Heart left ventricle (tissue), 16 donors: Measurements from ENCODE around the gene SUPT20H. TPM values are rescaled to one million over a fixed set of nuclear protein-coding genes. Genes with fewer than 3 reads are reported as not detected.

ENCODE experiments used
- ATAC-seq, 4 donors: fragments of 200-7000 bp; cut with Tn5 transposase; one replicate each; pipeline ENCODE4 v1.9.1; 2020 to 2022; ENCODE audit warnings: moderate library complexity in 4 of 4, mild to moderate bottlenecking in 3 of 4, moderate number of reproducible peaks in 1 of 4
- DNase-seq, 5 donors: peaks; one replicate each; pipeline ENCODE4 v3.0.0-alpha.2; 2020
- H3K27ac ChIP-seq, 12 donors: fragments of 200-600 bp; sonication (generic) in 4 of 12; one replicate each; pipeline versions ENCODE4 v1.5.0 to v1.8.0; 2016 to 2022; ENCODE audit warnings: mild to moderate bottlenecking in 2 of 12
- H3K27me3 ChIP-seq, 9 donors: fragments of 200-600 bp; sonication (generic) in 2 of 9; one replicate each; pipeline versions ENCODE4 v1.5.1 to v1.8.0; 2016 to 2022; ENCODE audit warnings: mild to moderate bottlenecking in 3 of 9
- H3K36me3 ChIP-seq, 9 donors: fragments of 200-600 bp; sonication (generic) in 2 of 9; one replicate each; pipeline versions ENCODE4 v1.5.0 to v1.8.0; 2018 to 2022; ENCODE audit warnings: mild to moderate bottlenecking in 2 of 9
- H3K4me1 ChIP-seq, 12 donors: fragments of 200-600 bp; sonication (generic) in 4 of 12; one replicate each; pipeline versions ENCODE4 v1.5.0 to v1.8.0; 2016 to 2022; ENCODE audit warnings: mild to moderate bottlenecking in 3 of 12
- H3K4me3 ChIP-seq, 12 donors: fragments of 200-600 bp; sonication (generic) in 4 of 12; one replicate each; pipeline versions ENCODE4 v1.5.0 to v1.8.0; 2017 to 2022; ENCODE audit warnings: mild to moderate bottlenecking in 9 of 12, moderate library complexity in 4 of 12
- H3K9me3 ChIP-seq, 12 donors: fragments of 200-600 bp; sonication (generic) in 4 of 12; one replicate each; pipeline versions ENCODE4 v1.5.0 to v1.8.0; 2016 to 2022; ENCODE audit warnings: mild to moderate bottlenecking in 1 of 12
- POLR2A ChIP-seq, 2 donors: fragments of 450-650 bp; IDR thresholded peaks; one replicate each; pipeline ENCODE4 v1.6.1; 2017; ENCODE audit warnings: antibody characterized with exemption in 2 of 2, mild to moderate bottlenecking in 2 of 2, moderate library complexity in 2 of 2
- WGBS, 4 donors: extraction: QIAGEN DNeasy Blood & Tissue Kit in 2 of 4; methylation state at CpG; one replicate each; pipeline versions ENCODE4 v1.1.5 to v1.1.7; 2013 to 2018; 5-methylcytosine and 5-hydroxymethylcytosine counted together
- intact Hi-C, 10 donors: fragments of 100-400 bp; cut with DNase I; formaldehyde crosslinking; loops; one replicate each; pipeline versions ENCODE4 v1.11.1 to v1.14.2; 2022
- polyA plus RNA-seq, 2 donors: library from polyadenylated mRNA; stranded (reverse); fragments of 200-250 nt; gene quantifications; one replicate each; pipeline ENCODE4 v1.2.3, GENCODE V29; 2013
- total RNA-seq, 9 donors: library from RNA; depleted of rRNA in 2 of 9; stranded (reverse); fragments of >200 nt in 2 of 9; fragmentation: NEBNext Ultra II Directional in 3 of 9; extraction: Animal tissue kit (Norgen Biotek cat#: 25700) in 3 of 9; gene quantifications; one replicate each; pipeline versions ENCODE4 v1.1.0 to v1.2.4, GENCODE V29; 2016 to 2023
- TF ChIP-seq, protein P1 (sequence below), 12 donors: fragments of 200-600 bp; sonication (generic) in 4 of 12; IDR thresholded peaks; one replicate each; pipeline versions ENCODE4 v1.5.0 to v1.8.0; 2018 to 2022; ENCODE audit warnings: antibody characterized with exemption in 12 of 12, mild to moderate bottlenecking in 5 of 12
- donor health status: ischemic (EF 13 %, LVEDD 7.1; RV severe dilation, severe dysfunction).
- donor health status: healthy with polysubstance abuse.
- donor health status: DM: no; HTN: yes; CAD: no.
- donor health status: DM: no; HTN: no; CAD: no.
- donor health status: ischemic (EF 25% LVEDD 6.9; RV normal size, moderate dysfunction).
- donor health status: ischemic (EF 25% LVEDD 5.7; RV mildly dilated, moderate dysfunction).
- donor health status: healthy.
- donor health status: DM: yes; HTN: yes; CAD: no.
- donor health status: ischemic (EF 35%, LVEDD 5.7; RV mildly dilated, moderate dysfunction).
- donor health status: nonischemic (EF 11% LVEDD 7.7; RV severe dilation, severe dysfunction).
- donor health status: DM: yes; HTN: yes; CAD: no.
- donor health status: PGD.
- donor health status: ischemic (EF 29% LVEDD 5.4; RV normal size, mild dysfunction).
- donor health status: nonischemic (EF 23%, LVEDD 6.1; RV moderate dilation, normal function).

The SUPT20H gene
- total and polyA plus RNA-seq, 11 donors, result 18.0 to 32.8 (median 25.6) TPM

DNA sequence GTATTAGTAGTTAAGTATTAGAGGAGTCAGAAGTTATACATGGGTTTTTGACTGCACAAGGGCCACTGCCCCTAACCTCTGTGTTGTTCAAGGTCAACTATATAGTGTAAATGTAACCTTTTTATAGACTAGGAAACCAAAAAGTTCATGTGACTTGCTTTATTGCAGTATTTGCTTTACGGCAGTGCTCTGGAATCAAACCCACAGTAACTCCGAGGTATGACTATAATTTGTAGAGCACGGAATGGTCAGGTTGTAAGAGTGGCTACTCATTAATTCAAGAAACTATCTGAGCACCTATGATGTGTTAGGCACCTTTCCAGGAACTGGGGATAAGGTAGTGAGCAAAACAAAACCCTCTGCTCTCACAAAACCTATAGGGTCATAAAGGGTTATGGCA is 22.2 kb downstream of the SUPT20H start:
- DNase-seq (no peak), ATAC-seq (no peak)
- H3K27ac ChIP-seq, result no peak overlapping the region
- H3K36me3 ChIP-seq, result peaks cover 0 to 100% (median 99%) of the 10 kb centered on the region in 9 donors
- 97 to 100% (median 99%) methylated on average over 3 of the region's 3 CpGs for WGBS, 4 donors
- H3K27me3 ChIP-seq, result no peaks in the 10 kb centered on the region
- H3K4me1 ChIP-seq, result no peaks in the 10 kb centered on the region
- H3K9me3 ChIP-seq, result no peaks in the 10 kb centered on the region
- intact Hi-C loops, result loop anchor here in 1 of 10 donors (1.0 kb wide), 1 partner anchor 22 kb away; no protein-coding TSS in a partner anchor
- no peak overlapping the region for H3K4me3 ChIP-seq
- TF ChIP-seq POLR2A (IDR thresholded peaks at IDR 0.05), result no peak
- TF ChIP-seq, protein P1, sequence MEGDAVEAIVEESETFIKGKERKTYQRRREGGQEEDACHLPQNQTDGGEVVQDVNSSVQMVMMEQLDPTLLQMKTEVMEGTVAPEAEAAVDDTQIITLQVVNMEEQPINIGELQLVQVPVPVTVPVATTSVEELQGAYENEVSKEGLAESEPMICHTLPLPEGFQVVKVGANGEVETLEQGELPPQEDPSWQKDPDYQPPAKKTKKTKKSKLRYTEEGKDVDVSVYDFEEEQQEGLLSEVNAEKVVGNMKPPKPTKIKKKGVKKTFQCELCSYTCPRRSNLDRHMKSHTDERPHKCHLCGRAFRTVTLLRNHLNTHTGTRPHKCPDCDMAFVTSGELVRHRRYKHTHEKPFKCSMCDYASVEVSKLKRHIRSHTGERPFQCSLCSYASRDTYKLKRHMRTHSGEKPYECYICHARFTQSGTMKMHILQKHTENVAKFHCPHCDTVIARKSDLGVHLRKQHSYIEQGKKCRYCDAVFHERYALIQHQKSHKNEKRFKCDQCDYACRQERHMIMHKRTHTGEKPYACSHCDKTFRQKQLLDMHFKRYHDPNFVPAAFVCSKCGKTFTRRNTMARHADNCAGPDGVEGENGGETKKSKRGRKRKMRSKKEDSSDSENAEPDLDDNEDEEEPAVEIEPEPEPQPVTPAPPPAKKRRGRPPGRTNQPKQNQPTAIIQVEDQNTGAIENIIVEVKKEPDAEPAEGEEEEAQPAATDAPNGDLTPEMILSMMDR (IDR thresholded peaks at IDR 0.05), result no peak

DNA sequence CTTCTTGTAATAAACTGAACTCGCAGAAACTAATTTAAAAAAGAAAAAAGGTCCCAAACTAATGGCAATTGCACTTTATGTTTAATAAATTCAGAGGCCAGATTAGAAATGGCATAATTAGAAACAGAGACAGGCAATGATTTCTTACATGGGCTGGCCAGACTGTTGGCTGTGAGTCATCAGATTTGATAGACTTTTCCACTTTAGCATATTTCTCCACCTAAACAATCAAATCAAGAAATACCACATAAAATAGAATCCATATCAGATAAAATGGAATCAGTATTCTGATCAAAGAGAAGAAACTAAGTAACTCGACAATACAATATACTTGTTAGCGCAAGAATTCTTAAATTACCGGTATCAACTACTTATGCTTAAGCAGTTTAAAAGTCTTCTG is 29.9 kb downstream of the SUPT20H start:
- intact Hi-C loops, result no loop called here
- ATAC-seq (no peak), DNase-seq (no peak)
- Histone ChIP-seq H3K4me1 (no peaks in the 10 kb centered on the region), H3K4me3 (no peak overlapping the region), H3K27me3 (no peaks in the 10 kb centered on the region), H3K36me3 (peaks cover 0 to 100% (median 99%) of the 10 kb centered on the region in 9 donors), H3K27ac (no peak overlapping the region), H3K9me3 (no peaks in the 10 kb centered on the region)
- TF ChIP-seq POLR2A (IDR thresholded peaks at IDR 0.05), result no peak
- TF ChIP-seq, protein P1 (IDR thresholded peaks at IDR 0.05), result no peak
- WGBS, 4 donors, result 94 to 97% (median 96%) methylated on average over 4 of the region's 4 CpGs

DNA sequence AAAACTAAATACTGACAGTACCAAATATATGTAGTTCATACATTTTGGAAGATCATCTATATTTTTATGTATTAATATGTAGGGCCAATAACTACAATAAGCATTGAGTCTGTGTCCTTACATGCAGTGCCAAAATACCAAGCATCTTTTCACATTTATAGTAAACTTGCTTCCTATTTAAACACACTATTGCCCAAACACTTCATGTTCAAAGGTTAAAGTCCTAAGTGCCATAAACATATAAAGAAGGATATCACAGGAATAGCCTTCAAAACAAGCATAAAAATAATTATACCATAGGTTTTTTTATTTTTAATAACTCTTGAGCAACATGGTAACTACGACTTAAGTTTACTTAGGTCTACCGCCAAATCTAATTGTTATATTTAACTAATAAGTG is 31.8 kb downstream of the SUPT20H start:
- H3K27me3 ChIP-seq, result no peaks in the 10 kb centered on the region
- H3K4me3 ChIP-seq, result no peak overlapping the region
- WGBS, 4 donors, result 90 to 96% (median 93%) methylated on average over 2 of the region's 2 CpGs
- no peak for DNase-seq
- H3K27ac ChIP-seq, result no peak overlapping the region
- no peak for ATAC-seq
- TF ChIP-seq POLR2A (IDR thresholded peaks at IDR 0.05), result no peak
- TF ChIP-seq, protein P1 (IDR thresholded peaks at IDR 0.05), result no peak
- no peaks in the 10 kb centered on the region for H3K9me3 ChIP-seq
- H3K4me1 ChIP-seq, result no peaks in the 10 kb centered on the region
- H3K36me3 ChIP-seq, result peaks cover 0 to 100% (median 99%) of the 10 kb centered on the region in 9 donors
- intact Hi-C loops, result no loop called here

DNA sequence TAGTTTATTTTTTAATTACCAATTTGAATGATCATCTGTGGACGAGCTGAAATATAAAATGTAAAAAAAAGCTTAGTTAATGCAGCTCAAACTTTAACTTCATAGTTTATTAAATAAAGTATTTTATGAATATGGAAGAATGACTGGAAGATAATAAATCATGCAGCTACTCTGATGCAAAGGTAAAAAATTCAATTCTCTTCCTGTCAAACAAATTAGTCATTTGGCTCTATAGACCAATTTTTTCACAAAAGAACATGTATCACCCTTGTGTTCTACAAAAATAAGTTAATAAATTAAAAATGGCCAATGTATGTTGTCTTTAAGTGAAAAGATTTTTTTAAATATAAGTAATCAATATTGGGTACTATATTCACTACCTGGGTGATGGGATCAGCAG is 32.7 kb downstream of the SUPT20H start:
- H3K27ac ChIP-seq, result no peak overlapping the region
- TF ChIP-seq, protein P1 (IDR thresholded peaks at IDR 0.05), result no peak
- no peak for TF ChIP-seq POLR2A (IDR thresholded peaks at IDR 0.05)

More for the DNA sequence above, 32.7 kb downstream of the SUPT20H start:
- H3K4me1 ChIP-seq, result no peaks in the 10 kb centered on the region
- H3K36me3 ChIP-seq, result peaks cover 0 to 100% (median 99%) of the 10 kb centered on the region in 9 donors
- H3K4me3 ChIP-seq, result no peak overlapping the region
- intact Hi-C loops, result no loop called here
- ATAC-seq, result no peak
- DNase-seq, result no peak
- H3K27me3 ChIP-seq, result no peaks in the 10 kb centered on the region
- H3K9me3 ChIP-seq, result no peaks in the 10 kb centered on the region
- WGBS, 4 donors, result 94 to 97% (median 96%) methylated on average over 1 of the region's 1 CpG
